Retinal pigment epithelial cell (primary cell): Measurements from ENCODE around the gene C19orf73.
"Not testable (repeated sequence)": the region's sequence is repeated elsewhere in the genome, so short reads cannot be mapped to it uniquely, and the experiment has no call there.

Experiments
- DNase-seq: peaks from one replicate; pipeline ENCODE4 v3.0.0-alpha.2; 2010; ENCODE audit warnings: low read depth
- H3K4me3 ChIP-seq: 2 replicates; pipeline ENCODE4 v1.5.1; 2011; ENCODE audit warnings: mild to moderate bottlenecking, low read length, control low read depth, moderate library complexity
- TF ChIP-seq, protein P1 (sequence below): conservative IDR thresholded peaks from 2 replicates; pipeline ENCODE4 v1.5.1; 2011; ENCODE audit warnings: low read depth, low read length, control low read depth, inconsistent platforms

The C19orf73 gene

DNA sequence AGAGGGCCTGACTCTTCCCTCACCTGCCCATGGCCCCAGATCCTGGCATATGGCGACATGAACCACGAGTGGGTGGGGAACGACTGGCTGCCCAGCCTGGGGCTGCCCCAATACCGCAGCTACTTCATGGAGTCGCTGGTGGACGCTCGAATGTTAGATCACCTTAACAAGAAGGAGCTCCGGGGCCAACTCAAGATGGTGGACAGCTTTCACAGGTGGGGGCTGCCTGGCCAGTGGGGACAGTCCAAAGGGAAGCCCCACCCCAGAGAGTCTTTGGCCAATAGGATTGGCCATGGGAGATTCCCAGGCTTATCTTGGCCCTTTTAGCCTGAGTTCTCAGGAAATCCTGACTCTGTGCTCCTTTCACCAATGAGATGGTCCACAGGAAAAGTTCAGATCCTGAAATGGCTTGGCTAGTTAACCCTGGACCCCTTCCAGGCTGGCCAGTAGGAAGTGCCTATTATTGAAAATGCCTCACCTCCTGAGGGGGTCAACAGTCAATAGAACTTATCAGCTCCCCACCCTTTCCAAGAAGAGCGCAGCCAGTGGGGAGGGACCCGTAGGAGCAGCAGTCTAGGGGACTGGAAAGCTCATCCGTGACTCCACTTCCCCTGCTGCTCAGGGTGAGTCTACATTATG is 29.2 kb upstream of the C19orf73 start:
- H3K4me3 ChIP-seq, result no peak overlapping the region
- TF ChIP-seq, protein P1, sequence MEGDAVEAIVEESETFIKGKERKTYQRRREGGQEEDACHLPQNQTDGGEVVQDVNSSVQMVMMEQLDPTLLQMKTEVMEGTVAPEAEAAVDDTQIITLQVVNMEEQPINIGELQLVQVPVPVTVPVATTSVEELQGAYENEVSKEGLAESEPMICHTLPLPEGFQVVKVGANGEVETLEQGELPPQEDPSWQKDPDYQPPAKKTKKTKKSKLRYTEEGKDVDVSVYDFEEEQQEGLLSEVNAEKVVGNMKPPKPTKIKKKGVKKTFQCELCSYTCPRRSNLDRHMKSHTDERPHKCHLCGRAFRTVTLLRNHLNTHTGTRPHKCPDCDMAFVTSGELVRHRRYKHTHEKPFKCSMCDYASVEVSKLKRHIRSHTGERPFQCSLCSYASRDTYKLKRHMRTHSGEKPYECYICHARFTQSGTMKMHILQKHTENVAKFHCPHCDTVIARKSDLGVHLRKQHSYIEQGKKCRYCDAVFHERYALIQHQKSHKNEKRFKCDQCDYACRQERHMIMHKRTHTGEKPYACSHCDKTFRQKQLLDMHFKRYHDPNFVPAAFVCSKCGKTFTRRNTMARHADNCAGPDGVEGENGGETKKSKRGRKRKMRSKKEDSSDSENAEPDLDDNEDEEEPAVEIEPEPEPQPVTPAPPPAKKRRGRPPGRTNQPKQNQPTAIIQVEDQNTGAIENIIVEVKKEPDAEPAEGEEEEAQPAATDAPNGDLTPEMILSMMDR, result no peak
- DNase-seq, result no peak

DNA sequence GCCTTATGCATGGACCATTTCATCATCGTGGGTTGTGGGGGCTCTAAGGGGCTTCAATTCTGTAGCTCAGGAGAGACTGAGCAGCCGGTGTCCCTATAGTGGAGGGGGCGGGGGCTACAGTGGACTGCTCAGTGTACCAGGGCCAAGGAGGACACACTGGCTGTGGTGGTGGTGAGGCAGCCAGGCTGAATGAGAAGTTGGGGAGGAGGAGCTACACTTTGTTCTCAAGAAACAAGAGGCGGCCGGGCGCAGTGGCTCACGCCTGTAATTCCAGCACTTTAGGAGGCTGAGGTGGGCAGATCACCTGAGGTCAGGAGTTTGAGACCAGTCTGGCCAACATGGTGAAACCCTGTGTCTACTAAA is 27.4 kb upstream of the C19orf73 start:
- not testable (repeated sequence) for DNase-seq, H3K4me3 ChIP-seq

DNA sequence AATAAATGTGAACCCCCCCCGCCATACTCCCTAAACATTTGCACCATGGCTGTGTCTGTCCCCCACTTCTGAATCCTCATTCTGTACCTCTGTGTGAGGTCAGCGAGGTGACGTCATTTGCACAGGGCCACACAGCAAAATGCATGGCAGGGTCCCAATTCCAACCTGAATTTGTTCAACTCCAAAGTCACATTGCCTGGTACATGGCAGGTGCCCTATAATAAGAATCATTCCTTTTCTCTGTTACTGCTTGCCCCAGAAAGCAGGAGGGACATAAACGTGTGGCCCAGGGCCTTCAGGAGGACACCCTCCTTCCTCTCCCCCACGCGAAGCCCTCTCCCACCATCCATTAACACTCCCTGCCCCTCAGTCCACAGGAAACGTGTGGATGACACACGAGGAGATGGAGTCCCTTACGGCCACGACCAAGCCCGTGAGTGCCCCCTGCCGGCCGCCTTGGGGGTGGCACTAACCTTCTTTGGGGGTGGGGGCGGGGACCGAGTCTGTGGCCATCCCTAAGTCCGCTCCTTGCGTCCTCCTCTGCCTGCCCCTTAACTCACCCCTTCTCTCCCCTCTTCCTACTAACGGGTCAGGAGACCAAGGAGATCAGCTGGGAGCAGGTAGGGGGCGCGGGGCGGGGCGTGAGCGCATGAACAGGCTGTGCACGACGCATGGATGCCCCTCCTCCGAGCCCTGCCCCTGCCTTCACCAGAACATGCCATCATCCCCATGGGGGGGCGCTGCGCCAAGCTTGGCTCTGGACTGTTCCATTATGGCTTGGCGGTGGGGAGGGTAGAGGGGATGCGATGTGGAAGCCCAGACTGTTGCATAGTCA is 26.8 kb upstream of the C19orf73 start:
- H3K4me3 ChIP-seq, result peak overlapping the region; percentile 33
- DNase-seq, result no peak

DNA sequence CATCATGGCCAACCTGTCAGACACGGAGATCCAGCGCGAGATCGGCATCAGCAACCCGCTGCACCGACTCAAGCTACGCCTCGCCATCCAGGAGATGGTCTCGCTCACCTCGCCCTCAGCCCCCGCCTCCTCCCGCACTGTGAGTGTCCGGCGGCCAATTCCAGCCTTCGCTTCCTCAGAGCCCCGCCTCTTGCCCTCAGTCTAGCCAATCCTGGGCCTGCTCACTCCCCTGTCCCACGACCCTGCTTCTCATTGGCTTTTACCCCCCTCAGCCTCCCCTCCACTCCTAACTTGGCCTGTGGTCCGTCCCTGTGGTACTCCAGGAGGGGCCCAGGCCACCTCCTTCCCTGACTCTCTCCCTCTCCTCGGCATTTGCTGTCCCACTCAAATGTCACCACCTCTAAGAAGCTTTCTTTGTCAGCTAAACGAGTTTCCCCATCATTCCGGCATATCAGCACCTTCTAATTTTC is 24.0 kb upstream of the C19orf73 start:
- peak; percentile 65 for DNase-seq

More for the DNA sequence above, 26.8 kb upstream of the C19orf73 start:
- TF ChIP-seq, protein P1, result peak; percentile 80

DNA sequence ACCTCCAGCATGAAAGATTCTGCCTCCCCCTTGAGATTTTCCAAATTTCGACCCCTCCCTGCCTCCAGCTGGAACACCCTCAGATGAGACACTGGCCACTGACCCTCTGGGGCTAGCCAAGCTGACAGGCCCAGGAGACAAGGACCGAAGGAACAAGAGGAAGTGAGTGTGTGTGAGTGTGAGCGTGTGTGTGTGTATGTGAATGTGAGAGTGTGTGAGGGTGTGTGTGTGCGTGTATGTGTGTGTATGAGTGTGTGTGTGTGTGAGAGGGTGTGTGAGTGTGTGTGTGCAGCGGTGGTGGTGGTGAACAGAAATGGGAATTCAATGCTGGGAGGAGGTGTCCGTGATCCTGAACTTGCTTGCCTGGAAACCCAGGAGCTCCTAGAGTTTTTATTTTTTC is 22.4 kb upstream of the C19orf73 start:
- H3K4me3 ChIP-seq, result no peak overlapping the region
- no peak for DNase-seq
- TF ChIP-seq, protein P1, result no peak

More for the DNA sequence above, 24.0 kb upstream of the C19orf73 start:
- H3K4me3 ChIP-seq, result peak overlapping the region; percentile 77
- TF ChIP-seq, protein P1, result no peak

DNA sequence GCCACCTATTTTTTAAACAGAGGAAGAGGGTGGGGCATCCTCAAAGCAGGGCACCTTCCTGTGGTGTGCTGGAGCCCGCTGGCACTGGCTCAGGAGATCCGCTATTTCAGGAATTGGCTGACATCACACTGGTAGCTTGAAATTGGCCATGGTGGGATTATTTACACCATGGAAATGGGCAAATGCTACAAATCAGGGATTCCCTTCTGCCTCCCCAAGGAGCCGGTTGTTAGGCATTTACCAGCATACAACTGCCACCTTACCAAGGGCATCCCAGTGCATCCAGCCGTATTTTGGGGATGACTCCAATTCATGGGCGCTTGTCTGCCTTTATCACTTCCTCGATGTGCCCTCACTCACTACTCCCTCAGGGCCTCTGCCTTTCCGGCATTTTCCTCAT is 22.0 kb upstream of the C19orf73 start:
- H3K4me3 ChIP-seq, result no peak overlapping the region

DNA sequence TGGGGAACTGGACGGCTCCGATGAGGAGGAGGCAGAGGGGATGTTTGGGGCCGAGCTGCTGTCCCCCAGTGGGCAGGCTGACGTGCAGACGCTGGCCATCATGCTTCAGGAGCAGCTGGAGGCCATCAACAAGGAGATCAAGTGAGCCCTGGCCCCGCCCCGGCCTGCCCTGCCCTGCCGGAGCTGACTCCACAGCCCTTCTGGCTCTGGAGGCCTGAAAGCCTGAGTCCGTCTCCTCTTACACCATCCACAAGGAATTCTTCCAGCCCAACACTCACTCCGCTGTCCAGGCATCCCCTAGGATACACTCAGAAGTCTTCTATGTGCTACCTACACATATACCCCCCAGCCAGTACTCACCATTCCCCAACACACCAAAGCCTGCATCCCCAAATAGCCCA is 17.8 kb upstream of the C19orf73 start:
- TF ChIP-seq, protein P1, result no peak
- DNase-seq, result no peak
- no peak overlapping the region for H3K4me3 ChIP-seq

More for the DNA sequence above, 22.0 kb upstream of the C19orf73 start:
- TF ChIP-seq, protein P1, result no peak
- DNase-seq, result no peak
